GM10266 (cell line): Measurements from ENCODE around the gene HMX2.

ENCODE experiments used
- DNase-seq: peaks from one replicate; pipeline ENCODE4 v3.0.0; 2012; ENCODE audit errors: extremely low spot score
- TF ChIP-seq, protein P1 (sequence below): IDR thresholded peaks from 2 replicates; pipeline ENCODE4 v1.5.1; 2012; ENCODE audit warnings: mild to moderate bottlenecking, low read depth; ENCODE audit not compliant: control insufficient read depth, insufficient read depth; ENCODE audit errors: missing control alignments

The HMX2 gene

DNA sequence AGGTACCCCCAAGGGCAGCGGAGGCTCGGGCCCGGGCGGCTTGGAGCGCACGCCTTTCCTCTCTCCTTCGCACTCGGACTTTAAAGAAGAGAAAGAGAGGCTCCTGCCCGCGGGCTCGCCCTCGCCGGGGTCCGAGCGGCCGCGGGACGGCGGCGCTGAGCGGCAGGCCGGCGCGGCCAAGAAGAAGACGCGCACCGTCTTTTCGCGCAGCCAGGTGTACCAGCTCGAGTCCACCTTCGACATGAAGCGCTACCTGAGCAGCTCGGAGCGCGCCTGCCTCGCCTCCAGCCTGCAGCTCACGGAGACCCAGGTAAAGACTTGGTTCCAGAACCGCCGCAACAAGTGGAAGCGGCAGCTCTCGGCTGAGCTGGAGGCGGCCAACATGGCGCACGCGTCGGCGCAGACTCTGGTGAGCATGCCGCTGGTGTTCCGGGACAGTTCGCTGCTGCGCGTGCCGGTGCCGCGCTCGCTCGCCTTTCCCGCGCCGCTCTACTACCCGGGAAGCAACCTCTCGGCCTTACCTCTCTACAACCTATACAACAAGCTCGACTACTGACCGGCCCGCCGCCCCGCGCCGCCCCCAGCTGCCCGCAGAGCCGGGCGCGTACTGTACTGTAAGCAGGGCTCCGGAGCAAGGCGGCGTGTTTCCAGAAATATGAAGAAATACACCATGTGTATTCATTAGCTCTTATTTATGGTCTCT is 1.8 kb downstream of the HMX2 start:
- peak; percentile 30 for DNase-seq
- TF ChIP-seq, protein P1, sequence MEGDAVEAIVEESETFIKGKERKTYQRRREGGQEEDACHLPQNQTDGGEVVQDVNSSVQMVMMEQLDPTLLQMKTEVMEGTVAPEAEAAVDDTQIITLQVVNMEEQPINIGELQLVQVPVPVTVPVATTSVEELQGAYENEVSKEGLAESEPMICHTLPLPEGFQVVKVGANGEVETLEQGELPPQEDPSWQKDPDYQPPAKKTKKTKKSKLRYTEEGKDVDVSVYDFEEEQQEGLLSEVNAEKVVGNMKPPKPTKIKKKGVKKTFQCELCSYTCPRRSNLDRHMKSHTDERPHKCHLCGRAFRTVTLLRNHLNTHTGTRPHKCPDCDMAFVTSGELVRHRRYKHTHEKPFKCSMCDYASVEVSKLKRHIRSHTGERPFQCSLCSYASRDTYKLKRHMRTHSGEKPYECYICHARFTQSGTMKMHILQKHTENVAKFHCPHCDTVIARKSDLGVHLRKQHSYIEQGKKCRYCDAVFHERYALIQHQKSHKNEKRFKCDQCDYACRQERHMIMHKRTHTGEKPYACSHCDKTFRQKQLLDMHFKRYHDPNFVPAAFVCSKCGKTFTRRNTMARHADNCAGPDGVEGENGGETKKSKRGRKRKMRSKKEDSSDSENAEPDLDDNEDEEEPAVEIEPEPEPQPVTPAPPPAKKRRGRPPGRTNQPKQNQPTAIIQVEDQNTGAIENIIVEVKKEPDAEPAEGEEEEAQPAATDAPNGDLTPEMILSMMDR: no peak

GRCh38 chr10:123150271-123150985 is 2.5 kb downstream of the HMX2 start:
- peak; percentile 20 for DNase-seq

GRCh38 chr10:123150986-123151736 is 3.2 kb downstream of the HMX2 start:
- TF ChIP-seq, protein P1: no peak
- DNase-seq: peak; percentile 54

More at GRCh38 chr10:123150271-123150985, 2.5 kb downstream of the HMX2 start:
- TF ChIP-seq, protein P1: no peak

DNA sequence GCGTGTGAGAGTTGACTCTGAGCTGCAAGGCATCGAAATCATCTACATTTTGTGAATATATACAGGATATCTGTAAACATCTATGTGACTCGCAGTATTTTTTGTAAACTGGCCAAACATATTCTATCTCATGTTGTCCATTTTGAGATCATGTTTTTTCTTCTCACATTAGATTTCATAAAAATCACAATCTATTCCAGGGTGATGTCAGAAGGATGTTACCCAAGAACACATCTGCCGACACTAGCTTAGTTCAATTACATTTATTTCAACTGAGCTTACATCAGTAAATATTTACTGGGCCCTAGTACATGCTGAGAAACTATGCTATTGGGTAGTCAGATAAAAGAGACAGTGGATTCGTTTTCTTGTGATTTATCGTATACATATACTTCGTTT is 3.8 kb downstream of the HMX2 start:
- no peak for DNase-seq
- TF ChIP-seq, protein P1: no peak

DNA sequence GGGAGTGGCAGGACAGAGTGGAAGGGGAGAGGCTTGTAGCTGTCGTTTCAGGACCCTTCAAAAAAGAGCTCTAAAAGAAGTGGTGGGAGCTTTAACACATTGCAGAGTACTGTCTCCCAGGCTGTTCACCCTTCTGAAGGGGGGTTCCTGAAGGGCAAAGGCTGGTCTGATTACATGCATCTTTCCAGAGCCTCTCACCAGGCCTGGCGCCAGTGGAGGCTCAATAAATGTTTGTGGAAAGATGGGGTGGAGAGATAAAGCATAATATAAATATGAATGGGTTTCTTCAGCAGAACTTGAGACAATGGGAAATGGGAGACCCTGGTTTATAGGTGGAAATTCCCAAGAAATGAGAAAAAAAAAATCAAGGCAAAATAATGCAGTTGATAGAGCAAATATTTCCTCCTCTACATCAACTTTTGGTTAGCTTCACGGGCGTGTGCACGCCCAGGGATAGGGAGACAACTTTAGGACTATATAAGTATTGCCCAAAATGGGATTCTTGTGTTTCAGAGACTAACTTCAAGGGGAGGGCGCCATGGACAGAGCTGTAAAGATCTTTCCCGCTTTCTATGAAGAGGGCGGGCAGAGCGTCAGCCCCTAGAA is 5.7 kb downstream of the HMX2 start:
- DNase-seq: no peak
- TF ChIP-seq, protein P1: no peak

- TF ChIP-seq, protein P1: no peak
- peak; percentile 98 for DNase-seq
Measured at GRCh38 chr10:123154092-123154710, 6.3 kb downstream of the HMX2 start, which contains the start of gene BUB3. Gene BUB3 (plus strand): TSS chr10:123154402. CDS start chr10:123154918, 516 bp downstream.
